K562 (cell line): ENCODE results near the gene SCAMP1. TPM values are rescaled to one million over a fixed set of nuclear protein-coding genes. Genes with fewer than 3 reads are reported as not detected.

Experiments
- ATAC-seq: fragments of 200-7000 bp; cut with Tn5 transposase; 3 replicates; pipeline ENCODE4 v1.9.1; 2020; ENCODE audit warnings: moderate library complexity
- BruUV-seq: library from RNA; stranded (reverse); fragments of 400-500 nt; replicated peaks from 2 replicates; lab custom pipeline; 2021; lab: Mats Ljungman, UMichigan
- CTCF ChIA-PET: fragments of 300-600 bp; formaldehyde crosslinking; extraction: SDS; loops from one replicate; lab custom pipeline; 2021; ENCODE audit warnings: low intra/inter-chr PET ratio; lab: Yijun Ruan, JAX
- POLR2A ChIA-PET: fragments of 300-600, 350-650 bp; sonication (Branson Sonifier 250); formaldehyde crosslinking; extraction: SDS; loops from one replicate; lab custom pipeline; 2021; ENCODE audit warnings: antibody characterized with exemption, inconsistent platforms; lab: Yijun Ruan, JAX
- DNase-seq, 4 experiments: peaks; one replicate each; pipeline versions ENCODE4 v3.0.0 to v3.0.0-alpha.2; 2011 to 2018; ENCODE audit warnings: low spot score in 3 of 4, mixed read lengths in 3 of 4; ENCODE audit errors: extremely low read depth in 1 of 4
- FAIRE-seq: peaks from 2 replicates; lab custom pipeline; 2011; peaks lifted over from hg19 to GRCh38; lab: Jason Lieb, UNC
- H2AFZ ChIP-seq: 2 replicates; pipeline ENCODE4 v1.6.0; 2011; ENCODE audit warnings: low read depth, low read length, control low read depth, inconsistent platforms
- H3K27ac ChIP-seq: fragments of 200-600 bp; 3 replicates; pipeline ENCODE4 v1.8.0; 2011; ENCODE audit warnings: low read depth, mild to moderate bottlenecking, control low read depth, inconsistent platforms, low read length, moderate library complexity, mixed read lengths; ENCODE audit errors: extremely low read depth
- H3K27me3 ChIP-seq, 2 experiments: fragments of 300-600 bp in 1 of 2; 2 replicates in 1 of 2; 3 replicates in 1 of 2; pipeline versions ENCODE4 v1.6.0 to v1.8.0; 2011; ENCODE audit warnings: inconsistent platforms in 2 of 2, low read length in 2 of 2, mild to moderate bottlenecking in 1 of 2, mixed read lengths in 1 of 2, moderate library complexity in 1 of 2; ENCODE audit not compliant: control insufficient read depth in 2 of 2, insufficient read depth in 2 of 2
- H3K36me3 ChIP-seq: fragments of 300-600 bp; 3 replicates; pipeline ENCODE4 v1.8.0; 2011; ENCODE audit warnings: mild to moderate bottlenecking, low read length, inconsistent platforms; ENCODE audit not compliant: control insufficient read depth, insufficient read depth
- H3K4me1 ChIP-seq, 2 experiments: fragments of 200-600 bp in 1 of 2; replicated peaks in 1 of 2; 2 replicates in 1 of 2; 3 replicates in 1 of 2; pipeline versions ENCODE4 v1.5.1 to v1.8.0; 2011; ENCODE audit warnings: inconsistent platforms in 2 of 2, low read length in 2 of 2, mild to moderate bottlenecking in 1 of 2, mixed read lengths in 1 of 2, moderate library complexity in 1 of 2; ENCODE audit not compliant: control insufficient read depth in 2 of 2, insufficient read depth in 2 of 2
- H3K4me2 ChIP-seq: 2 replicates; pipeline ENCODE4 v1.6.1; 2011; ENCODE audit warnings: low read length, control low read depth, inconsistent platforms, mixed read lengths; ENCODE audit not compliant: insufficient read depth
- H3K4me3 ChIP-seq: fragments of 200-600 bp; sonication (generic), shearing (Covaris generic); 2 replicates; pipeline ENCODE4 v1.5.1; 2016; ENCODE audit warnings: control low read depth, inconsistent platforms
- H3K79me2 ChIP-seq: fragments of 200-600 bp; 3 replicates; pipeline ENCODE4 v1.8.0; 2011; ENCODE audit warnings: low read length, inconsistent platforms; ENCODE audit not compliant: control insufficient read depth, insufficient read depth
- H3K9ac ChIP-seq, 2 experiments: 2 replicates each; pipeline versions ENCODE4 v1.6.0 to v1.6.1; 2011; ENCODE audit warnings: low read depth in 2 of 2, low read length in 2 of 2, control low read depth in 1 of 2, inconsistent platforms in 1 of 2, mild to moderate bottlenecking in 1 of 2, mixed read lengths in 1 of 2; ENCODE audit not compliant: insufficient read depth in 1 of 2
- H3K9me1 ChIP-seq: one replicate; pipeline ENCODE4 v1.6.0; 2011; ENCODE audit warnings: inconsistent platforms, mild to moderate bottlenecking, low read length, moderate library complexity; ENCODE audit not compliant: control insufficient read depth, insufficient read depth
- H3K9me3 ChIP-seq: replicated peaks from 2 replicates; pipeline ENCODE4 v1.5.1; 2011; ENCODE audit warnings: low read depth, low read length, inconsistent platforms; ENCODE audit not compliant: control insufficient read depth, insufficient read depth
- H4K20me1 ChIP-seq: replicated peaks from 2 replicates; pipeline ENCODE4 v1.6.1; 2011; ENCODE audit warnings: low read length, inconsistent platforms, mixed read lengths; ENCODE audit not compliant: control insufficient read depth, insufficient read depth
- ETV5 ChIP-seq: sonication (generic); formaldehyde crosslinking; IDR thresholded peaks from 2 replicates; pipeline ENCODE4 v1.4.0; 2020; ENCODE audit warnings: low read depth, mild to moderate bottlenecking, missing genetic modification reagents
- KLF1 ChIP-seq: fragments of 450-650 bp; IDR thresholded peaks from 2 replicates; pipeline ENCODE4 v1.6.1; 2016; ENCODE audit warnings: missing genetic modification characterization, missing compliant biosample characterization
- MTA3 ChIP-seq: fragments of 450-650 bp; formaldehyde crosslinking; IDR thresholded peaks from 2 replicates; pipeline ENCODE4 v1.6.1; 2017; ENCODE audit warnings: mild to moderate bottlenecking, borderline replicate concordance
- PREB ChIP-seq: sonication (generic); formaldehyde crosslinking; IDR thresholded peaks from 2 replicates; pipeline ENCODE4 v1.8.1; 2023; ENCODE audit warnings: mild to moderate bottlenecking, missing genetic modification reagents
- ZBTB26 ChIP-seq: fragments of 450-650 bp; formaldehyde crosslinking; IDR thresholded peaks from 2 replicates; pipeline ENCODE4 v1.4.0; 2022; ENCODE audit warnings: missing genetic modification characterization
- ZNF408 ChIP-seq: fragments of 250-450 bp; sonication (Bioruptor Pico); IDR thresholded peaks from 2 replicates; pipeline ENCODE4 v1.4.0; 2020; ENCODE audit warnings: low read depth, mild to moderate bottlenecking, moderate library complexity
- in situ Hi-C: fragments of 300-500 bp; cut with MboI; formaldehyde crosslinking; loops from 4 replicates; pipeline ENCODE4 v1.15.0; 2018; ENCODE audit warnings: inconsistent platforms, mixed read lengths
- intact Hi-C: fragments of 100-400 bp; cut with micrococcal nuclease; formaldehyde crosslinking; loops from 2 replicates; pipeline ENCODE4 v1.14.2; 2022
- polyA plus RNA-seq, 8 experiments: library from polyadenylated mRNA; depleted of rRNA in 4 of 8; stranded (reverse) in 5 of 8; unstranded in 3 of 8; fragments of >200 nt; fragmentation: Nextera tagmentation in 2 of 8; fragmentation: Illumina TruSeq in 1 of 8; extraction: Ambion mirVana in 2 of 8; extraction: Trizol in 1 of 8; gene quantifications; 2 replicates each; pipeline versions ENCODE4 v1.2.1 to v1.2.3, GENCODE V29; 2011 to 2014; ENCODE audit warnings: inconsistent platforms in 1 of 8, missing spikeins in 1 of 8
- total RNA-seq, 7 experiments: library from RNA; depleted of rRNA in 6 of 7; stranded (reverse); fragments of >200 nt in 6 of 7; fragmentation: Illumina TruSeq in 2 of 7; extraction: Trizol in 2 of 7; gene quantifications; 2 replicates each; pipeline versions ENCODE4 v1.2.1 to v1.2.3, GENCODE V29; 2011 to 2021; ENCODE audit warnings: low replicate concordance in 1 of 7
- TF ChIP-seq, protein P1 (sequence below): fragments of 450-650 bp; IDR thresholded peaks from 2 replicates; pipeline ENCODE4 v1.6.1; 2016; ENCODE audit warnings: mild to moderate bottlenecking, moderate library complexity
- TF ChIP-seq, protein P2 (sequence below): fragments of 450-650 bp; formaldehyde crosslinking; IDR thresholded peaks from 2 replicates; pipeline ENCODE4 v1.4.0; 2020; ENCODE audit warnings: mild to moderate bottlenecking

Gene SCAMP1
- total and polyA plus RNA-seq, 9 of the 15 experiments (the other 6 are each of a cell fraction or from before 2014, with no cell fraction given) = 5.4 to 23.9 (median 13.8) TPM

- no peaks in the 10 kb centered on the region for H3K4me1 ChIP-seq
- POLR2A ChIA-PET = no interaction called here
- no peak overlapping the region for H3K4me3 ChIP-seq
- H3K9me3 ChIP-seq = no peaks in the 10 kb centered on the region
- FAIRE-seq = no peak
- H4K20me1 ChIP-seq = no peaks in the 10 kb centered on the region
- no peak overlapping the region for H3K4me2 ChIP-seq
- in situ Hi-C loops (loop anchor here (5.0 kb wide), 1 partner anchor 40 kb away; no protein-coding TSS in a partner anchor), intact Hi-C loops (no loop called here)
- no peak for ATAC-seq
- H3K79me2 ChIP-seq = no peaks in the 10 kb centered on the region
- no peaks in the 10 kb centered on the region for H3K9me1 ChIP-seq
- H2AFZ ChIP-seq = no peak overlapping the region
- no peaks in the 10 kb centered on the region for H3K27me3 ChIP-seq
- no TSS peak for BruUV-seq
- H3K27ac ChIP-seq = no peak overlapping the region
- CTCF ChIA-PET = no interaction called here
- H3K36me3 ChIP-seq = no peaks in the 10 kb centered on the region
- DNase-seq = no peak
- H3K9ac ChIP-seq = no peak overlapping the region
- TF ChIP-seq, protein P1, sequence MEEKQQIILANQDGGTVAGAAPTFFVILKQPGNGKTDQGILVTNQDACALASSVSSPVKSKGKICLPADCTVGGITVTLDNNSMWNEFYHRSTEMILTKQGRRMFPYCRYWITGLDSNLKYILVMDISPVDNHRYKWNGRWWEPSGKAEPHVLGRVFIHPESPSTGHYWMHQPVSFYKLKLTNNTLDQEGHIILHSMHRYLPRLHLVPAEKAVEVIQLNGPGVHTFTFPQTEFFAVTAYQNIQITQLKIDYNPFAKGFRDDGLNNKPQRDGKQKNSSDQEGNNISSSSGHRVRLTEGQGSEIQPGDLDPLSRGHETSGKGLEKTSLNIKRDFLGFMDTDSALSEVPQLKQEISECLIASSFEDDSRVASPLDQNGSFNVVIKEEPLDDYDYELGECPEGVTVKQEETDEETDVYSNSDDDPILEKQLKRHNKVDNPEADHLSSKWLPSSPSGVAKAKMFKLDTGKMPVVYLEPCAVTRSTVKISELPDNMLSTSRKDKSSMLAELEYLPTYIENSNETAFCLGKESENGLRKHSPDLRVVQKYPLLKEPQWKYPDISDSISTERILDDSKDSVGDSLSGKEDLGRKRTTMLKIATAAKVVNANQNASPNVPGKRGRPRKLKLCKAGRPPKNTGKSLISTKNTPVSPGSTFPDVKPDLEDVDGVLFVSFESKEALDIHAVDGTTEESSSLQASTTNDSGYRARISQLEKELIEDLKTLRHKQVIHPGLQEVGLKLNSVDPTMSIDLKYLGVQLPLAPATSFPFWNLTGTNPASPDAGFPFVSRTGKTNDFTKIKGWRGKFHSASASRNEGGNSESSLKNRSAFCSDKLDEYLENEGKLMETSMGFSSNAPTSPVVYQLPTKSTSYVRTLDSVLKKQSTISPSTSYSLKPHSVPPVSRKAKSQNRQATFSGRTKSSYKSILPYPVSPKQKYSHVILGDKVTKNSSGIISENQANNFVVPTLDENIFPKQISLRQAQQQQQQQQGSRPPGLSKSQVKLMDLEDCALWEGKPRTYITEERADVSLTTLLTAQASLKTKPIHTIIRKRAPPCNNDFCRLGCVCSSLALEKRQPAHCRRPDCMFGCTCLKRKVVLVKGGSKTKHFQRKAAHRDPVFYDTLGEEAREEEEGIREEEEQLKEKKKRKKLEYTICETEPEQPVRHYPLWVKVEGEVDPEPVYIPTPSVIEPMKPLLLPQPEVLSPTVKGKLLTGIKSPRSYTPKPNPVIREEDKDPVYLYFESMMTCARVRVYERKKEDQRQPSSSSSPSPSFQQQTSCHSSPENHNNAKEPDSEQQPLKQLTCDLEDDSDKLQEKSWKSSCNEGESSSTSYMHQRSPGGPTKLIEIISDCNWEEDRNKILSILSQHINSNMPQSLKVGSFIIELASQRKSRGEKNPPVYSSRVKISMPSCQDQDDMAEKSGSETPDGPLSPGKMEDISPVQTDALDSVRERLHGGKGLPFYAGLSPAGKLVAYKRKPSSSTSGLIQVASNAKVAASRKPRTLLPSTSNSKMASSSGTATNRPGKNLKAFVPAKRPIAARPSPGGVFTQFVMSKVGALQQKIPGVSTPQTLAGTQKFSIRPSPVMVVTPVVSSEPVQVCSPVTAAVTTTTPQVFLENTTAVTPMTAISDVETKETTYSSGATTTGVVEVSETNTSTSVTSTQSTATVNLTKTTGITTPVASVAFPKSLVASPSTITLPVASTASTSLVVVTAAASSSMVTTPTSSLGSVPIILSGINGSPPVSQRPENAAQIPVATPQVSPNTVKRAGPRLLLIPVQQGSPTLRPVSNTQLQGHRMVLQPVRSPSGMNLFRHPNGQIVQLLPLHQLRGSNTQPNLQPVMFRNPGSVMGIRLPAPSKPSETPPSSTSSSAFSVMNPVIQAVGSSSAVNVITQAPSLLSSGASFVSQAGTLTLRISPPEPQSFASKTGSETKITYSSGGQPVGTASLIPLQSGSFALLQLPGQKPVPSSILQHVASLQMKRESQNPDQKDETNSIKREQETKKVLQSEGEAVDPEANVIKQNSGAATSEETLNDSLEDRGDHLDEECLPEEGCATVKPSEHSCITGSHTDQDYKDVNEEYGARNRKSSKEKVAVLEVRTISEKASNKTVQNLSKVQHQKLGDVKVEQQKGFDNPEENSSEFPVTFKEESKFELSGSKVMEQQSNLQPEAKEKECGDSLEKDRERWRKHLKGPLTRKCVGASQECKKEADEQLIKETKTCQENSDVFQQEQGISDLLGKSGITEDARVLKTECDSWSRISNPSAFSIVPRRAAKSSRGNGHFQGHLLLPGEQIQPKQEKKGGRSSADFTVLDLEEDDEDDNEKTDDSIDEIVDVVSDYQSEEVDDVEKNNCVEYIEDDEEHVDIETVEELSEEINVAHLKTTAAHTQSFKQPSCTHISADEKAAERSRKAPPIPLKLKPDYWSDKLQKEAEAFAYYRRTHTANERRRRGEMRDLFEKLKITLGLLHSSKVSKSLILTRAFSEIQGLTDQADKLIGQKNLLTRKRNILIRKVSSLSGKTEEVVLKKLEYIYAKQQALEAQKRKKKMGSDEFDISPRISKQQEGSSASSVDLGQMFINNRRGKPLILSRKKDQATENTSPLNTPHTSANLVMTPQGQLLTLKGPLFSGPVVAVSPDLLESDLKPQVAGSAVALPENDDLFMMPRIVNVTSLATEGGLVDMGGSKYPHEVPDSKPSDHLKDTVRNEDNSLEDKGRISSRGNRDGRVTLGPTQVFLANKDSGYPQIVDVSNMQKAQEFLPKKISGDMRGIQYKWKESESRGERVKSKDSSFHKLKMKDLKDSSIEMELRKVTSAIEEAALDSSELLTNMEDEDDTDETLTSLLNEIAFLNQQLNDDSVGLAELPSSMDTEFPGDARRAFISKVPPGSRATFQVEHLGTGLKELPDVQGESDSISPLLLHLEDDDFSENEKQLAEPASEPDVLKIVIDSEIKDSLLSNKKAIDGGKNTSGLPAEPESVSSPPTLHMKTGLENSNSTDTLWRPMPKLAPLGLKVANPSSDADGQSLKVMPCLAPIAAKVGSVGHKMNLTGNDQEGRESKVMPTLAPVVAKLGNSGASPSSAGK = no peak
- TF ChIP-seq MTA3 (no peak), ZBTB26 (no peak), KLF1 (no peak), ZNF408 (CRISPR knock-in tag) (no peak), PREB (CRISPR knock-in tag) (no peak), ETV5 (CRISPR knock-in tag) (no peak)
- TF ChIP-seq, protein P2, sequence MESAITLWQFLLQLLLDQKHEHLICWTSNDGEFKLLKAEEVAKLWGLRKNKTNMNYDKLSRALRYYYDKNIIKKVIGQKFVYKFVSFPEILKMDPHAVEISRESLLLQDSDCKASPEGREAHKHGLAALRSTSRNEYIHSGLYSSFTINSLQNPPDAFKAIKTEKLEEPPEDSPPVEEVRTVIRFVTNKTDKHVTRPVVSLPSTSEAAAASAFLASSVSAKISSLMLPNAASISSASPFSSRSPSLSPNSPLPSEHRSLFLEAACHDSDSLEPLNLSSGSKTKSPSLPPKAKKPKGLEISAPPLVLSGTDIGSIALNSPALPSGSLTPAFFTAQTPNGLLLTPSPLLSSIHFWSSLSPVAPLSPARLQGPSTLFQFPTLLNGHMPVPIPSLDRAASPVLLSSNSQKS = no peak
Observed at GRCh38 chr5:78407458-78407857, 47.0 kb downstream of the SCAMP1 start.
